Ammon's horn (tissue), 1 donor: ENCODE results near the gene SLC7A4.
"Not testable (repeated sequence)": the region's sequence is repeated elsewhere in the genome, so short reads cannot be mapped to it uniquely, and the experiment has no call there.

ENCODE experiments used
- DNase-seq: peaks from one replicate; pipeline ENCODE4 v3.0.0-alpha.2; 2016; ENCODE audit warnings: low spot score

SLC7A4 gene

GRCh38 chr22:21032037-21032867 lies at the start of gene SLC7A4:
SLC7A4 (minus strand) TSS chr22:21032561; CDS start chr22:21031812, 749 bp downstream.
- DNase-seq = peak; percentile 44

- no peak for DNase-seq
Measured at GRCh38 chr22:21080435-21081137, 48.2 kb upstream of the SLC7A4 start.

- no peak for DNase-seq
Measured at GRCh38 chr22:21079493-21079892, 47.1 kb upstream of the SLC7A4 start.

- no peak for DNase-seq
Measured at GRCh38 chr22:21078916-21079315, 46.6 kb upstream of the SLC7A4 start.

- DNase-seq = no peak
Measured at GRCh38 chr22:21077884-21078508, 45.6 kb upstream of the SLC7A4 start.

GRCh38 chr22:21076912-21077625 lies 44.7 kb upstream of the SLC7A4 start:
- DNase-seq = no peak

GRCh38 chr22:21075516-21076138 lies 43.3 kb upstream of the SLC7A4 start:
- no peak for DNase-seq

- no peak for DNase-seq
Measured at GRCh38 chr22:21074102-21074715, 41.8 kb upstream of the SLC7A4 start.

GRCh38 chr22:21073482-21073881 lies 41.1 kb upstream of the SLC7A4 start:
- no peak for DNase-seq

GRCh38 chr22:21073023-21073422 lies 40.7 kb upstream of the SLC7A4 start:
- no peak for DNase-seq

- not testable (repeated sequence) for DNase-seq
Measured at GRCh38 chr22:21071796-21072195, 39.4 kb upstream of the SLC7A4 start.

- DNase-seq = no peak
Measured at GRCh38 chr22:21070690-21071615, 38.6 kb upstream of the SLC7A4 start.

GRCh38 chr22:21069375-21069774 lies 37.0 kb upstream of the SLC7A4 start:
- DNase-seq = no peak

- DNase-seq = no peak
Measured at GRCh38 chr22:21068681-21069276, 36.4 kb upstream of the SLC7A4 start.

GRCh38 chr22:21067901-21068680 lies 35.7 kb upstream of the SLC7A4 start:
- DNase-seq = no peak

GRCh38 chr22:21067075-21067900 lies 34.9 kb upstream of the SLC7A4 start:
- no peak for DNase-seq

GRCh38 chr22:21064917-21065864 lies 32.8 kb upstream of the SLC7A4 start:
- DNase-seq = no peak
